GM18868 (cell line): ENCODE results near the gene PARP3.
"Not testable (repeated sequence)": the region's sequence is repeated elsewhere in the genome, so short reads cannot be mapped to it uniquely, and the experiment has no call there.

Experiments used
- ATAC-seq: cut with Tn5 transposase; IDR thresholded peaks from one replicate; pipeline ENCODE4 v1.9.1; 2021; ENCODE audit warnings: mild to moderate bottlenecking, moderate library complexity; ENCODE audit not compliant: unreplicated experiment

PARP3 gene

GRCh38 chr3:51941798-51942602, at the start of gene PARP3, which contains the start of gene RRP9:
Gene PARP3 (plus strand): TSS chr3:51942363. CDS start chr3:51943356, 993 bp downstream.
Gene RRP9 (minus strand): TSS chr3:51941904. CDS start chr3:51941867, 37 bp downstream.
- peak; percentile 93 for ATAC-seq

- ATAC-seq, result no peak
Measured at GRCh38 chr3:51894391-51894790, 47.8 kb upstream of the PARP3 start.

- no peak for ATAC-seq
Measured at GRCh38 chr3:51894939-51895338, 47.2 kb upstream of the PARP3 start.

- no peak for ATAC-seq
Measured at GRCh38 chr3:51896607-51897305, 45.4 kb upstream of the PARP3 start.

GRCh38 chr3:51897391-51897790, 44.8 kb upstream of the PARP3 start:
- no peak for ATAC-seq

- ATAC-seq, result not testable (repeated sequence)
Measured at GRCh38 chr3:51900043-51900442, 42.1 kb upstream of the PARP3 start.

- not testable (repeated sequence) for ATAC-seq
Measured at GRCh38 chr3:51902361-51902760, 39.8 kb upstream of the PARP3 start.

GRCh38 chr3:51904034-51904823, 37.9 kb upstream of the PARP3 start:
- ATAC-seq, result no peak

GRCh38 chr3:51908026-51908425, 34.1 kb upstream of the PARP3 start:
- no peak for ATAC-seq

GRCh38 chr3:51916418-51916817, 25.7 kb upstream of the PARP3 start:
- no peak for ATAC-seq

- ATAC-seq, result no peak
Measured at GRCh38 chr3:51921081-51921578, 21.0 kb upstream of the PARP3 start.

GRCh38 chr3:51927061-51927977, 14.8 kb upstream of the PARP3 start:
- no peak for ATAC-seq

GRCh38 chr3:51928438-51928837, 13.7 kb upstream of the PARP3 start:
- no peak for ATAC-seq

GRCh38 chr3:51928981-51929380, 13.2 kb upstream of the PARP3 start:
- not testable (repeated sequence) for ATAC-seq

- no peak for ATAC-seq
Measured at GRCh38 chr3:51929420-51930003, 12.7 kb upstream of the PARP3 start.

GRCh38 chr3:51930439-51930838, 11.7 kb upstream of the PARP3 start:
- no peak for ATAC-seq

GRCh38 chr3:51931756-51932155, 10.4 kb upstream of the PARP3 start:
- ATAC-seq, result no peak

GRCh38 chr3:51932471-51933370, 9.4 kb upstream of the PARP3 start:
- ATAC-seq, result no peak
